HEK293 (cell line): Measurements from ENCODE around the gene PDXDC1.

Experiments used
- CTCF ChIA-PET: fragments of 350-600 bp; formaldehyde crosslinking; extraction: SDS; loops from one replicate; lab custom pipeline; 2021; ENCODE audit warnings: antibody characterized with exemption; lab: Yijun Ruan, JAX
- POLR2A ChIA-PET: fragments of 300-600 bp; formaldehyde crosslinking; extraction: SDS; loops from one replicate; lab custom pipeline; 2020; ENCODE audit warnings: antibody characterized with exemption, inconsistent platforms; lab: Yijun Ruan, JAX
- H3K27ac ChIP-seq: fragments of 200-500 bp; sonication (Bioruptor generic); 2 replicates; pipeline ENCODE4 v1.5.1; 2014; ENCODE audit warnings: low read depth, low read length, control low read depth, inconsistent platforms; ENCODE audit errors: extremely low read depth
- H3K36me3 ChIP-seq, 2 experiments: fragments of 200-500 bp in 1 of 2; sonication (Bioruptor generic) in 1 of 2; 1 replicate in 1 of 2; 2 replicates in 1 of 2; pipeline ENCODE4 v1.5.1; 2014 to 2017; ENCODE audit warnings: inconsistent platforms in 2 of 2, low read length in 2 of 2; ENCODE audit not compliant: control insufficient read depth in 2 of 2, insufficient read depth in 1 of 2
- H3K4me1 ChIP-seq: fragments of 200-500 bp; sonication (Bioruptor generic); 2 replicates; pipeline ENCODE4 v1.5.1; 2014; ENCODE audit warnings: mild to moderate bottlenecking, low read length, inconsistent platforms; ENCODE audit not compliant: control insufficient read depth, insufficient read depth
- H3K4me3 ChIP-seq: 2 replicates; pipeline ENCODE4 v1.5.1; 2011; ENCODE audit warnings: low read depth, mild to moderate bottlenecking, control low read depth, low read length, moderate library complexity
- H3K9me3 ChIP-seq: fragments of 200-500 bp; sonication (Bioruptor generic); 2 replicates; pipeline ENCODE4 v1.5.1; 2014; ENCODE audit warnings: low read depth, low read length, inconsistent platforms; ENCODE audit not compliant: control insufficient read depth, insufficient read depth
- GLI2 ChIP-seq: fragments of 450-650 bp; formaldehyde crosslinking; IDR thresholded peaks from 2 replicates; pipeline ENCODE4; 2017; ENCODE audit warnings: missing biosample characterization, missing genetic modification characterization, low read depth, borderline replicate concordance
- HIC1 ChIP-seq: fragments of 450-650 bp; formaldehyde crosslinking; IDR thresholded peaks from 2 replicates; pipeline ENCODE4 v1.5.1; 2016; ENCODE audit warnings: missing biosample characterization, missing genetic modification characterization
- KLF8 ChIP-seq: fragments of 450-650 bp; formaldehyde crosslinking; IDR thresholded peaks from 2 replicates; pipeline ENCODE4 v1.5.1; 2016; ENCODE audit warnings: missing biosample characterization, missing genetic modification characterization
- REPIN1 ChIP-seq: fragments of 450-650 bp; formaldehyde crosslinking; IDR thresholded peaks from 2 replicates; pipeline ENCODE4 v1.5.1; 2017; ENCODE audit warnings: missing biosample characterization, missing genetic modification characterization, low read depth
- YY1 ChIP-seq: fragments of 450-650 bp; formaldehyde crosslinking; IDR thresholded peaks from 2 replicates; pipeline ENCODE4 v1.5.1; 2018; ENCODE audit warnings: missing biosample characterization, missing genetic modification characterization
- ZBTB10 ChIP-seq: fragments of 450-650 bp; formaldehyde crosslinking; IDR thresholded peaks from 2 replicates; pipeline ENCODE4 v1.5.1; 2016; ENCODE audit warnings: missing biosample characterization, missing genetic modification characterization
- ZBTB49 ChIP-seq: fragments of 450-650 bp; formaldehyde crosslinking; IDR thresholded peaks from 2 replicates; pipeline ENCODE4 v1.5.1; 2016; ENCODE audit warnings: missing biosample characterization, missing genetic modification characterization, low read depth
- ZFP69B ChIP-seq: fragments of 450-650 bp; formaldehyde crosslinking; IDR thresholded peaks from 2 replicates; pipeline ENCODE4 v1.5.1; 2016; ENCODE audit warnings: missing biosample characterization, missing genetic modification characterization
- ZNF146 ChIP-seq: fragments of 450-650 bp; formaldehyde crosslinking; IDR thresholded peaks from 2 replicates; pipeline ENCODE4 v1.5.1; 2016; ENCODE audit warnings: missing biosample characterization, missing genetic modification characterization
- ZNF148 ChIP-seq: fragments of 450-650 bp; formaldehyde crosslinking; IDR thresholded peaks from 2 replicates; pipeline ENCODE4 v1.5.0; 2017; ENCODE audit warnings: missing biosample characterization, missing genetic modification characterization, borderline replicate concordance
- ZNF211 ChIP-seq: fragments of 450-650 bp; formaldehyde crosslinking; IDR thresholded peaks from 2 replicates; pipeline ENCODE4 v1.5.1; 2016; ENCODE audit warnings: low read depth, missing biosample characterization, missing genetic modification characterization
- ZNF214 ChIP-seq: fragments of 450-650 bp; formaldehyde crosslinking; IDR thresholded peaks from 2 replicates; pipeline ENCODE4 v1.5.1; 2017; ENCODE audit warnings: missing biosample characterization, mild to moderate bottlenecking, missing genetic modification characterization, borderline replicate concordance
- ZNF274 ChIP-seq, 2 experiments: fragments of 200-500 bp in 1 of 2; fragments of 450-650 bp in 1 of 2; sonication (Bioruptor generic) in 1 of 2; formaldehyde crosslinking in 1 of 2; IDR thresholded peaks; 2 replicates each; pipeline versions ENCODE4 v1.5.1 to v1.6.1; 2014 to 2016; ENCODE audit warnings: borderline replicate concordance in 1 of 2, inconsistent platforms in 1 of 2, low read length in 1 of 2, missing biosample characterization in 1 of 2, missing genetic modification characterization in 1 of 2
- ZNF311 ChIP-seq: fragments of 450-650 bp; formaldehyde crosslinking; IDR thresholded peaks from 2 replicates; pipeline ENCODE4 v1.5.1; 2017; ENCODE audit warnings: missing biosample characterization, missing genetic modification characterization, borderline replicate concordance
- ZNF335 ChIP-seq: fragments of 450-650 bp; formaldehyde crosslinking; conservative IDR thresholded peaks from 2 replicates; pipeline ENCODE4 v1.5.1; 2016; ENCODE audit warnings: missing biosample characterization, missing genetic modification characterization
- ZNF48 ChIP-seq: fragments of 450-650 bp; formaldehyde crosslinking; IDR thresholded peaks from 2 replicates; pipeline ENCODE4 v1.5.1; 2016; ENCODE audit warnings: missing biosample characterization, missing genetic modification characterization
- ZNF501 ChIP-seq: fragments of 450-650 bp; formaldehyde crosslinking; IDR thresholded peaks from 2 replicates; pipeline ENCODE4 v1.5.1; 2016; ENCODE audit warnings: missing biosample characterization, missing genetic modification characterization
- ZNF530 ChIP-seq: fragments of 450-650 bp; formaldehyde crosslinking; IDR thresholded peaks from 2 replicates; pipeline ENCODE4 v1.5.1; 2016; ENCODE audit warnings: low read depth, missing biosample characterization, missing genetic modification characterization
- ZNF544 ChIP-seq: fragments of 450-650 bp; formaldehyde crosslinking; IDR thresholded peaks from 2 replicates; pipeline ENCODE4 v1.5.0; 2017; ENCODE audit warnings: missing biosample characterization, missing genetic modification characterization
- ZNF600 ChIP-seq: fragments of 450-650 bp; formaldehyde crosslinking; IDR thresholded peaks from 2 replicates; pipeline ENCODE4 v1.5.1; 2016; ENCODE audit warnings: missing biosample characterization, missing genetic modification characterization
- ZNF660 ChIP-seq: fragments of 450-650 bp; IDR thresholded peaks from 2 replicates; pipeline ENCODE4 v1.5.1; 2018; ENCODE audit warnings: missing biosample characterization, mild to moderate bottlenecking, missing genetic modification characterization
- ZNF664 ChIP-seq: fragments of 450-650 bp; formaldehyde crosslinking; IDR thresholded peaks from 2 replicates; pipeline ENCODE4 v1.5.1; 2016; ENCODE audit warnings: missing biosample characterization, missing genetic modification characterization
- ZNF791 ChIP-seq: fragments of 450-650 bp; formaldehyde crosslinking; IDR thresholded peaks from 2 replicates; pipeline ENCODE4 v1.5.1; 2016; ENCODE audit warnings: missing biosample characterization, missing genetic modification characterization

The PDXDC1 gene

GRCh38 chr16:15057681-15058417 lies 83.0 kb downstream of the PDXDC1 start (continued):
- no peak for TF ChIP-seq ZNF311
- TF ChIP-seq ZNF274 (IDR thresholded peaks at IDR 0.05; ENCODE audit: low read length) = no peak
- TF ChIP-seq ZNF274 (tag by site-specific recombination; IDR thresholded peaks at IDR 0.05; ENCODE audit: borderline replicate concordance) = no peak
- TF ChIP-seq ZNF600 (tag by site-specific recombination) = no peak
- no peak for TF ChIP-seq ZFP69B
- no peak for TF ChIP-seq ZNF544 (tag by site-specific recombination)
- TF ChIP-seq ZNF530 (tag by site-specific recombination) = no peak
- TF ChIP-seq ZBTB10 = no peak
- TF ChIP-seq HIC1 (tag by site-specific recombination) = no peak
- no peak for TF ChIP-seq ZNF501 (tag by site-specific recombination)
- TF ChIP-seq YY1 (tag by site-specific recombination) = no peak
- no peak for TF ChIP-seq ZNF791

- no peak overlapping the region for H3K27ac ChIP-seq
- no peaks in the 10 kb centered on the region for H3K9me3 ChIP-seq
- no peak overlapping the region for H3K4me3 ChIP-seq
- ChIA-PET POLR2A (no interaction called here), CTCF (no interaction called here)
- H3K4me1 ChIP-seq = no peaks in the 10 kb centered on the region
- peaks cover 16 to 53% of the 10 kb centered on the region in 2 experiments for H3K36me3 ChIP-seq
- TF ChIP-seq ZNF146 (tag by site-specific recombination) = no peak
- TF ChIP-seq ZNF664 = no peak
- no peak for TF ChIP-seq ZNF274 (IDR thresholded peaks at IDR 0.05; ENCODE audit: low read length)
- no peak for TF ChIP-seq ZNF274 (tag by site-specific recombination; IDR thresholded peaks at IDR 0.05; ENCODE audit: borderline replicate concordance)
- no peak for TF ChIP-seq ZNF335 (tag by site-specific recombination)
- TF ChIP-seq REPIN1 (tag by site-specific recombination) = no peak
- TF ChIP-seq ZNF48 (tag by site-specific recombination) = no peak
- TF ChIP-seq KLF8 (tag by site-specific recombination) = no peak
- TF ChIP-seq HIC1 (tag by site-specific recombination) = no peak
- no peak for TF ChIP-seq ZNF660 (tag by site-specific recombination)
- no peak for TF ChIP-seq ZNF211
- no peak for TF ChIP-seq GLI2 (tag by site-specific recombination)
- no peak for TF ChIP-seq ZNF214 (tag by site-specific recombination)
- no peak for TF ChIP-seq ZBTB49
- TF ChIP-seq ZNF148 = no peak
Observed at GRCh38 chr16:15059324-15059723, 84.5 kb downstream of the PDXDC1 start.
